ENCODE data around the gene NXPH4. TPM values are rescaled to one million over a fixed set of nuclear protein-coding genes. Genes with fewer than 3 reads are reported as not detected.

Gene NXPH4
- total RNA-seq, 1 donor from 2014 or later, result not detected

DNA sequence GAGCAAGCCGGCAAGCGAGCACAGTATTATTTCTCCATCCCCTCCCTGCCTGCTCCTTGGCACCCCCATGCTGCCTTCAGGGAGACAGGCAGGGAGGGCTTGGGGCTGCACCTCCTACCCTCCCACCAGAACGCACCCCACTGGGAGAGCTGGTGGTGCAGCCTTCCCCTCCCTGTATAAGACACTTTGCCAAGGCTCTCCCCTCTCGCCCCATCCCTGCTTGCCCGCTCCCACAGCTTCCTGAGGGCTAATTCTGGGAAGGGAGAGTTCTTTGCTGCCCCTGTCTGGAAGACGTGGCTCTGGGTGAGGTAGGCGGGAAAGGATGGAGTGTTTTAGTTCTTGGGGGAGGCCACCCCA, 3.9 kb upstream of the NXPH4 start:
- no peak overlapping the region for H3K4me2 ChIP-seq
- H3K27ac Mint-ChIP-seq, result no peak overlapping the region
- peaks cover 44% of the 10 kb centered on the region for H4K20me1 ChIP-seq (ENCODE audit: low read depth)

DNA sequence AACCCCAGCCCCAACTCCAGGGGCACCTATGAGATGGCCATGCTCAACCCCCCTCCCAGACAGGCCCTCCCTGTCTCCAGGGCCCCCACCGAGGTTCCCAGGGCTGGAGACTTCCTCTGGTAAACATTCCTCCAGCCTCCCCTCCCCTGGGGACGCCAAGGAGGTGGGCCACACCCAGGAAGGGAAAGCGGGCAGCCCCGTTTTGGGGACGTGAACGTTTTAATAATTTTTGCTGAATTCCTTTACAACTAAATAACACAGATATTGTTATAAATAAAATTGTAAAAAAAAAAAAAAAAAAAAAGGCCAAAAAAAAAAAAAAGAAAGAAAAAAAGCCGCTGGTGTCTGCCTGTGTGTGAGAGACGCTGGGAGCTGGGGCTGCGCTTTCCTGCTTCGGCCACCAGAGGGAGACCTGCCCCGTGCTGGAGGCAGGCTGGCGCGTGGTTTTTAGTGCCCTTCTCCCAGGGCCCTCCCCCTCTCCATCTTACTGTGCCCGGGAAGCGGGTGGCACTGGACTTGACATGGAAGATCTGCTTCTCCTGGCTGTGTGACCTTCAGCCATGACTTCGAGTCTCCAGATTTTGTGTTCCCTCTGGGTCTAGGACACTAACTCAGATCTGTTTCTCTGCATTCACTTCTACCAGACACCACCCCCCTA, 3.4 kb upstream of the NXPH4 start:
- H3K27ac ChIP-seq, result no peak overlapping the region
- H3K4me2 ChIP-seq, result no peak overlapping the region
- Mint-ChIP-seq H3K4me3 (peak overlapping the region; percentile 45), H3K4me1 (peaks cover 31% of the 10 kb centered on the region), H3K27me3 (ENCODE audit: insufficient read depth, low read depth) (peaks cover 41% of the 10 kb centered on the region), H3K27ac (no peak overlapping the region), H3K9me3 (peaks cover 2% of the 10 kb centered on the region), H3K36me3 (peaks cover 8% of the 10 kb centered on the region)
- no peaks in the 10 kb centered on the region for H3K9me3 ChIP-seq (ENCODE audit: low read depth)
- DNase-seq (ENCODE audit: low spot score), result peak; percentile 84
- no peak overlapping the region for H3K9ac ChIP-seq
- H4K20me1 ChIP-seq (ENCODE audit: low read depth), result peaks cover 48% of the 10 kb centered on the region
- H2AFZ ChIP-seq (replicated peaks), result no peak overlapping the region
- H3K4me1 ChIP-seq, result peaks cover 31% of the 10 kb centered on the region
- H3K27me3 ChIP-seq, result peaks cover 48% of the 10 kb centered on the region
- H3K4me3 ChIP-seq, result no peak overlapping the region
- no peaks in the 10 kb centered on the region for H3K79me2 ChIP-seq (ENCODE audit: low read depth)
- H3F3A ChIP-seq (ENCODE audit: low read depth), result peaks cover 38% of the 10 kb centered on the region
- no peaks in the 10 kb centered on the region for H3K36me3 ChIP-seq
- TF ChIP-seq, protein P1, sequence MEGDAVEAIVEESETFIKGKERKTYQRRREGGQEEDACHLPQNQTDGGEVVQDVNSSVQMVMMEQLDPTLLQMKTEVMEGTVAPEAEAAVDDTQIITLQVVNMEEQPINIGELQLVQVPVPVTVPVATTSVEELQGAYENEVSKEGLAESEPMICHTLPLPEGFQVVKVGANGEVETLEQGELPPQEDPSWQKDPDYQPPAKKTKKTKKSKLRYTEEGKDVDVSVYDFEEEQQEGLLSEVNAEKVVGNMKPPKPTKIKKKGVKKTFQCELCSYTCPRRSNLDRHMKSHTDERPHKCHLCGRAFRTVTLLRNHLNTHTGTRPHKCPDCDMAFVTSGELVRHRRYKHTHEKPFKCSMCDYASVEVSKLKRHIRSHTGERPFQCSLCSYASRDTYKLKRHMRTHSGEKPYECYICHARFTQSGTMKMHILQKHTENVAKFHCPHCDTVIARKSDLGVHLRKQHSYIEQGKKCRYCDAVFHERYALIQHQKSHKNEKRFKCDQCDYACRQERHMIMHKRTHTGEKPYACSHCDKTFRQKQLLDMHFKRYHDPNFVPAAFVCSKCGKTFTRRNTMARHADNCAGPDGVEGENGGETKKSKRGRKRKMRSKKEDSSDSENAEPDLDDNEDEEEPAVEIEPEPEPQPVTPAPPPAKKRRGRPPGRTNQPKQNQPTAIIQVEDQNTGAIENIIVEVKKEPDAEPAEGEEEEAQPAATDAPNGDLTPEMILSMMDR (IDR thresholded peaks at IDR 0.05), result peak; percentile 85
- TF ChIP-seq EZH2phosphoT487 (IDR thresholded peaks at IDR 0.05), result no peak

More for the DNA sequence above, 3.9 kb upstream of the NXPH4 start:
- peaks cover 43% of the 10 kb centered on the region for H3K27me3 ChIP-seq
- peaks cover 33% of the 10 kb centered on the region for H3F3A ChIP-seq (ENCODE audit: low read depth)
- TF ChIP-seq, protein P1 (IDR thresholded peaks at IDR 0.05), result no peak
- TF ChIP-seq EZH2phosphoT487 (IDR thresholded peaks at IDR 0.05) (no peak), EZH2 (IDR thresholded peaks at IDR 0.05) (no peak)
- no peak for DNase-seq (ENCODE audit: low spot score)
- Mint-ChIP-seq H3K27me3 (ENCODE audit: insufficient read depth, low read depth) (peaks cover 36% of the 10 kb centered on the region), H3K4me1 (peaks cover 31% of the 10 kb centered on the region), H3K36me3 (peaks cover 9% of the 10 kb centered on the region), H3K4me3 (no peak overlapping the region), H3K9me3 (peaks cover 2% of the 10 kb centered on the region)
- H3K27ac ChIP-seq, result no peak overlapping the region
- no peaks in the 10 kb centered on the region for H3K79me2 ChIP-seq (ENCODE audit: low read depth)
- H3K4me3 ChIP-seq, result no peak overlapping the region
- peaks cover 26% of the 10 kb centered on the region for H3K4me1 ChIP-seq
- no peaks in the 10 kb centered on the region for H3K9me3 ChIP-seq (ENCODE audit: low read depth)
- no peak overlapping the region for H2AFZ ChIP-seq (replicated peaks)
- no peak overlapping the region for H3K9ac ChIP-seq
- H3K36me3 ChIP-seq, result no peaks in the 10 kb centered on the region

DNA sequence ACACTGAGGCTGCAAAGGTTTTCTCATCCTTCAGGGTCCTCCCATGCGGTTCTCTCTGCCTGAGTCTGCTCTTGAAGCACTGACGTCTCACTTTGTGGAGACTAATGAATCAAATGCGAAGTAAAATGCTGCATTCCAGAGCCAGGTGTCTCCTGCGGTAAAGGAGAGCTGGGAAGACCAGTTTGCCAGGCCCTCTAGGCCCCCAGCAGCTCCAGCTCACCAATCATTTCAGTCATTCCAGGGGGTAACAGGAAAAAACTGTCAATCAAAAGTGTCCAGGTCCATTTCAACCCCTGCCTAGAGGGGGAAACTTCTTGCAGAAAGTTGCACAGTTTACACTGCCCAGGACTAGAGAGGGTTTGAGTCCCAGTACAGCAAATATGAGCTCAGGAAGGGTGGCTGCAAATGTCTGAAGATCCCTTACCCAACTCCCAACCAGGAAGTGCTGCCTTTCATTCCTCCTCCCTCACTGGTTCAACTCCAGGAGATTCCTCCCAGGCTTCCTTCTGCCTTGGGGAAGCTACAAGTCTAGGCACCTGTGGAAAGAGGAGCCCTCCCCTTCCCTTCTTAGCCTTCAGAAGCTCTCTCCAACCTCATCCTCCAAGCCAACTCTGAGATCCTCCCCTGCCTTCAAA, 2.7 kb upstream of the NXPH4 start:
- H3K4me2 ChIP-seq, result no peak overlapping the region

More for the DNA sequence above, 2.7 kb upstream of the NXPH4 start:
- H3K4me3 ChIP-seq, result no peak overlapping the region
- no peak overlapping the region for H3K27ac Mint-ChIP-seq
- peak overlapping the region; percentile 52 for H3K4me3 Mint-ChIP-seq
- H3K27ac ChIP-seq, result no peak overlapping the region
- H2AFZ ChIP-seq (replicated peaks), result no peak overlapping the region
- no peaks in the 10 kb centered on the region for H3K9me3 ChIP-seq (ENCODE audit: low read depth)
- DNase-seq (ENCODE audit: low spot score), result no peak
- H3K27me3 ChIP-seq, result peaks cover 55% of the 10 kb centered on the region
- H3K79me2 ChIP-seq (ENCODE audit: low read depth), result no peaks in the 10 kb centered on the region
- peaks cover 33% of the 10 kb centered on the region for H3K4me1 ChIP-seq
- H3F3A ChIP-seq (ENCODE audit: low read depth), result peaks cover 43% of the 10 kb centered on the region
- H3K9ac ChIP-seq, result no peak overlapping the region
- peaks cover 2% of the 10 kb centered on the region for H3K9me3 Mint-ChIP-seq
- TF ChIP-seq, protein P1 (IDR thresholded peaks at IDR 0.05), result no peak
- TF ChIP-seq EZH2phosphoT487 (IDR thresholded peaks at IDR 0.05) (no peak), EZH2 (IDR thresholded peaks at IDR 0.05) (no peak)
- no peaks in the 10 kb centered on the region for H3K36me3 ChIP-seq
- peaks cover 10% of the 10 kb centered on the region for H3K36me3 Mint-ChIP-seq
- peaks cover 37% of the 10 kb centered on the region for H3K4me1 Mint-ChIP-seq
- peaks cover 47% of the 10 kb centered on the region for H3K27me3 Mint-ChIP-seq (ENCODE audit: insufficient read depth, low read depth)
- H4K20me1 ChIP-seq (ENCODE audit: low read depth), result peaks cover 53% of the 10 kb centered on the region

All from neural progenitor cell (in vitro differentiated cells).